H1 (cell line): ENCODE data around the gene TEKT5. TPM values are rescaled to one million over a fixed set of nuclear protein-coding genes. Genes with fewer than 3 reads are reported as not detected.
A peak's percentile ranks its signal among the peaks of the same experiment; 100 is the strongest.

Experiments
- CTCF ChIA-PET: fragments of 300-600 bp; sonication (Branson Sonifier 250); formaldehyde crosslinking; loops from one replicate; lab custom pipeline; 2021; ENCODE audit not compliant: partially characterized antibody; lab: Charles Lee
- POLR2A ChIA-PET: fragments of 300-600 bp; sonication (Branson Sonifier 250); formaldehyde crosslinking; loops from one replicate; lab custom pipeline; 2021; ENCODE audit warnings: inconsistent platforms; ENCODE audit not compliant: partially characterized antibody; lab: Charles Lee
- DNase-seq, 2 experiments: peaks; one replicate each; pipeline versions ENCODE4 v3.0.0 to v3.0.0-alpha.2; 2010 to 2022; ENCODE audit warnings: low spot score in 2 of 2, low read depth in 1 of 2, mixed read lengths in 1 of 2
- FAIRE-seq: peaks from 2 replicates; lab custom pipeline; 2011; peaks lifted over from hg19 to GRCh38; lab: Jason Lieb, UNC
- H2AFZ ChIP-seq: 2 replicates; pipeline ENCODE4 v1.8.1; 2012; ENCODE audit warnings: low read length, inconsistent platforms
- H2AK5ac ChIP-seq: 2 replicates; pipeline ENCODE4 v1.6.1; 2013; ENCODE audit warnings: low read depth, low read length
- H2BK120ac ChIP-seq: replicated peaks from 2 replicates; pipeline ENCODE3; 2013; ENCODE audit warnings: low read depth, low read length, inconsistent platforms
- H2BK12ac ChIP-seq: 2 replicates; pipeline ENCODE4 v1.6.1; 2013; ENCODE audit warnings: low read depth, low read length
- H2BK15ac ChIP-seq: 2 replicates; pipeline ENCODE4 v1.6.1; 2013; ENCODE audit warnings: low read length
- H2BK20ac ChIP-seq: 2 replicates; pipeline ENCODE4 v1.6.1; 2013; ENCODE audit warnings: low read length
- H2BK5ac ChIP-seq: 2 replicates; pipeline ENCODE4 v1.6.1; 2013; ENCODE audit warnings: low read depth, low read length
- H3K14ac ChIP-seq: 2 replicates; pipeline ENCODE4 v1.6.1; 2013; ENCODE audit warnings: inconsistent platforms; ENCODE audit not compliant: insufficient read length
- H3K18ac ChIP-seq: 2 replicates; pipeline ENCODE4 v1.6.1; 2013; ENCODE audit warnings: low read length; ENCODE audit errors: extremely low read depth
- H3K23ac ChIP-seq: 2 replicates; pipeline ENCODE4 v1.6.1; 2013; ENCODE audit warnings: inconsistent platforms; ENCODE audit not compliant: insufficient read length
- H3K23me2 ChIP-seq: 2 replicates; pipeline ENCODE4 v1.6.1; 2013; ENCODE audit warnings: low read depth, low read length
- H3K27ac ChIP-seq: 2 replicates; pipeline ENCODE4 v1.6.1; 2011; ENCODE audit warnings: low read depth, low read length, inconsistent platforms
- H3K27me3 ChIP-seq, 4 experiments: replicated peaks in 1 of 4; 1 replicate in 1 of 4; 2 replicates in 3 of 4; pipeline versions ENCODE4 v1.6.1 to v1.8.1; 2011 to 2013; ENCODE audit warnings: low read length in 3 of 4, mild to moderate bottlenecking in 3 of 4, inconsistent platforms in 2 of 4, mixed read lengths in 2 of 4, moderate library complexity in 1 of 4; ENCODE audit not compliant: control insufficient read depth in 3 of 4, insufficient read depth in 3 of 4; ENCODE audit errors: extremely low read depth in 1 of 4
- H3K36me3 ChIP-seq, 4 experiments: 2 replicates each; pipeline versions ENCODE4 v1.6.1 to v1.8.1; 2011 to 2013; ENCODE audit warnings: mild to moderate bottlenecking in 4 of 4, low read length in 3 of 4, moderate library complexity in 2 of 4, control low read depth in 1 of 4, inconsistent platforms in 1 of 4; ENCODE audit not compliant: insufficient read depth in 4 of 4, control insufficient read depth in 2 of 4
- H3K4ac ChIP-seq: replicated peaks from 2 replicates; pipeline ENCODE3; 2013; ENCODE audit warnings: low read length, low read depth, mixed read lengths, inconsistent platforms; ENCODE audit not compliant: insufficient read length
- H3K4me1 ChIP-seq, 4 experiments: replicated peaks in 1 of 4; 1 replicate in 1 of 4; 2 replicates in 3 of 4; pipeline versions ENCODE4 v1.6.1 to v1.8.1; 2011 to 2013; ENCODE audit warnings: low read length in 3 of 4, inconsistent platforms in 2 of 4, mixed read lengths in 1 of 4; ENCODE audit not compliant: insufficient read depth in 4 of 4, control insufficient read depth in 3 of 4
- H3K4me2 ChIP-seq, 2 experiments: 2 replicates each; pipeline versions ENCODE4 v1.6.1 to v1.8.1; 2011 to 2013; ENCODE audit warnings: low read depth in 2 of 2, low read length in 2 of 2, control low read depth in 1 of 2, inconsistent platforms in 1 of 2, mild to moderate bottlenecking in 1 of 2; ENCODE audit not compliant: insufficient read depth in 1 of 2
- H3K4me3 ChIP-seq, 4 experiments: fragments of 200-600, 300-600 bp in 1 of 4; sonication (generic), shearing (Covaris generic), sonication (Bioruptor Twin) in 1 of 4; 2 replicates each; pipeline versions ENCODE4 v1.5.1 to v1.8.1; 2011 to 2016; ENCODE audit warnings: low read length in 4 of 4, low read depth in 3 of 4, control low read depth in 2 of 4, inconsistent platforms in 2 of 4, mild to moderate bottlenecking in 2 of 4, mixed read lengths in 1 of 4, moderate library complexity in 1 of 4; ENCODE audit not compliant: insufficient read depth in 2 of 4; ENCODE audit errors: extremely low read depth in 1 of 4
- H3K56ac ChIP-seq: replicated peaks from 2 replicates; pipeline ENCODE3; 2013; ENCODE audit warnings: low read depth, mild to moderate bottlenecking, mixed read lengths, low read length, inconsistent platforms; ENCODE audit not compliant: insufficient read length
- H3K79me1 ChIP-seq: 2 replicates; pipeline ENCODE4 v1.6.1; 2013; ENCODE audit warnings: low read depth, low read length, control low read depth
- H3K79me2 ChIP-seq, 2 experiments: 2 replicates each; pipeline versions ENCODE4 v1.6.1 to v1.8.1; 2012 to 2013; ENCODE audit warnings: low read length in 2 of 2, mild to moderate bottlenecking in 2 of 2, inconsistent platforms in 1 of 2; ENCODE audit not compliant: insufficient read depth in 2 of 2, control insufficient read depth in 1 of 2
- H3K9ac ChIP-seq, 4 experiments: replicated peaks in 1 of 4; 1 replicate in 1 of 4; 2 replicates in 3 of 4; pipeline versions ENCODE4 v1.6.1 to v1.8.1; 2011 to 2013; ENCODE audit warnings: low read depth in 3 of 4, low read length in 3 of 4, control low read depth in 2 of 4, mild to moderate bottlenecking in 2 of 4, moderate library complexity in 2 of 4, inconsistent platforms in 1 of 4; ENCODE audit errors: extremely low read depth in 1 of 4
- H3K9me3 ChIP-seq, 2 experiments: 2 replicates each; pipeline versions ENCODE4 v1.6.1 to v1.8.1; 2012 to 2013; ENCODE audit warnings: mild to moderate bottlenecking in 2 of 2, moderate library complexity in 2 of 2, control low read depth in 1 of 2, inconsistent platforms in 1 of 2, low read depth in 1 of 2, low read length in 1 of 2, mixed read lengths in 1 of 2; ENCODE audit not compliant: insufficient read depth in 2 of 2
- H4K20me1 ChIP-seq, 2 experiments: replicated peaks in 1 of 2; 2 replicates each; pipeline versions ENCODE3 to v1.8.1; 2011 to 2013; ENCODE audit warnings: inconsistent platforms in 2 of 2, low read length in 2 of 2, mild to moderate bottlenecking in 1 of 2; ENCODE audit not compliant: insufficient read depth in 2 of 2, control insufficient read depth in 1 of 2
- H4K5ac ChIP-seq: 2 replicates; pipeline ENCODE4 v1.6.1; 2013; ENCODE audit warnings: low read length, low read depth, mixed read lengths, inconsistent platforms; ENCODE audit not compliant: insufficient read length
- H4K8ac ChIP-seq: 2 replicates; pipeline ENCODE4 v1.8.0; 2013; ENCODE audit warnings: mild to moderate bottlenecking, moderate library complexity, low read length, inconsistent platforms; ENCODE audit not compliant: insufficient read depth; ENCODE audit errors: extremely low read depth
- H4K91ac ChIP-seq: replicated peaks from 2 replicates; pipeline ENCODE3; 2013; ENCODE audit warnings: low read length, mixed read lengths, inconsistent platforms; ENCODE audit not compliant: insufficient read length
- BCL11A ChIP-seq, 2 experiments: IDR thresholded peaks; one replicate each; pipeline ENCODE4 v1.6.1; 2011; ENCODE audit warnings: low read depth in 2 of 2, low read length in 2 of 2, mild to moderate bottlenecking in 2 of 2
- E2F6 ChIP-seq: IDR thresholded peaks from 2 replicates; pipeline ENCODE4 v1.6.1; 2012; ENCODE audit warnings: inconsistent platforms
- FOSL1 ChIP-seq: IDR thresholded peaks from 2 replicates; pipeline ENCODE4 v1.6.1; 2011; ENCODE audit warnings: mild to moderate bottlenecking, low read depth, low read length, moderate library complexity; ENCODE audit not compliant: insufficient read depth
- HDAC6 ChIP-seq: IDR thresholded peaks from one replicate; pipeline ENCODE4 v1.7.1; 2012; ENCODE audit warnings: low read depth, mild to moderate bottlenecking, inconsistent platforms, low read length, moderate library complexity
- KDM4A ChIP-seq: IDR thresholded peaks from one replicate; pipeline ENCODE4 v1.7.1; 2012; ENCODE audit warnings: low read depth, mild to moderate bottlenecking, moderate library complexity, low read length, inconsistent platforms; ENCODE audit not compliant: severe bottlenecking
- POLR2AphosphoS5 ChIP-seq: IDR thresholded peaks from 2 replicates; pipeline ENCODE4 v1.6.1; 2011; ENCODE audit warnings: low read depth, low read length
- RNF2 ChIP-seq: fragments of 200-900, 300-1000 bp; sonication (generic); IDR thresholded peaks from 2 replicates; pipeline ENCODE4 v1.7.1; 2016; ENCODE audit warnings: borderline replicate concordance, low read depth, mild to moderate bottlenecking, antibody characterized with exemption, low read length; ENCODE audit not compliant: poor library complexity, severe bottlenecking; ENCODE audit errors: missing control alignments
- SP1 ChIP-seq: IDR thresholded peaks from 2 replicates; pipeline ENCODE4 v1.6.1; 2011; ENCODE audit warnings: low read depth, low read length
- SP2 ChIP-seq: IDR thresholded peaks from 2 replicates; pipeline ENCODE4 v1.6.1; 2012; ENCODE audit warnings: mild to moderate bottlenecking, low read length, inconsistent platforms
- SUZ12 ChIP-seq: fragments of 200-600 bp; sonication (generic); IDR thresholded peaks from 2 replicates; pipeline ENCODE4 v1.6.1; 2012; ENCODE audit warnings: mild to moderate bottlenecking, inconsistent platforms, low read length, moderate library complexity, mixed read lengths
- TAF1 ChIP-seq: IDR thresholded peaks from 2 replicates; pipeline ENCODE4 v1.6.1; 2011; ENCODE audit warnings: mild to moderate bottlenecking, low read depth, low read length
- WGBS, 2 experiments: shearing (Covaris generic) in 1 of 2; methylation state at CpG; one replicate each; pipeline versions ENCODE4 v1.1.6 to v1.1.7; 2013 to 2015; ENCODE audit warnings: low lambda C conversion rate in 2 of 2, mixed read lengths in 2 of 2, inconsistent platforms in 1 of 2, low coverage in 1 of 2, missing lambda C conversion rate in 1 of 2; ENCODE audit not compliant: insufficient replicate concordance in 2 of 2, insufficient coverage in 1 of 2, insufficient read length in 1 of 2; ENCODE audit errors: extremely low coverage in 1 of 2, missing lambda C conversion rate in 1 of 2; 5-methylcytosine and 5-hydroxymethylcytosine counted together
- polyA plus RNA-seq, 7 experiments: library from polyadenylated mRNA; depleted of rRNA in 3 of 7; stranded (reverse) in 5 of 7; unstranded in 2 of 7; fragments of >200 nt in 5 of 7; fragments of 200-250 nt in 2 of 7; gene quantifications; 1 replicate in 5 of 7; 2 replicates in 1 of 7; 4 replicates in 1 of 7; pipeline versions ENCODE4 v1.2.1 to v1.2.3, GENCODE V29; 2011 to 2013; ENCODE audit warnings: missing spikeins in 2 of 7, mixed read lengths in 2 of 7
- total RNA-seq: library from RNA; stranded (reverse); fragmentation: NEBNext Ultra II Directional; extraction: Animal tissue kit (Norgen Biotek cat#: 25700); gene quantifications from 2 replicates; pipeline ENCODE4 v1.2.1, GENCODE V29; 2021

Gene TEKT5
- total and polyA plus RNA-seq, 2 of the 8 experiments (the other 6 are each of a cell fraction or from before 2014, with no cell fraction given), result 0.95 TPM; not detected in 1

GRCh38 chr16:10660950-10661635, 33.6 kb downstream of the TEKT5 start:
- H3K23me2 ChIP-seq, result no peaks in the 10 kb centered on the region
- no peak overlapping the region for H2BK12ac ChIP-seq
- no peaks in the 10 kb centered on the region; a peak in 1 of 8 replicates for H3K36me3 ChIP-seq
- no peaks in the 10 kb centered on the region for H3K79me1 ChIP-seq
- no peak overlapping the region for H4K8ac ChIP-seq
- H3K4me1 ChIP-seq, result peaks cover 0 to 3% (median 2%) of the 10 kb centered on the region in 4 experiments; a peak in 3 of 7 replicates
- no peak overlapping the region for H2BK120ac ChIP-seq
- CTCF ChIA-PET, result interaction anchor here (0.8 to 1.0 kb wide), 2 partner anchors 16 to 17 kb away, joined by 3 read pairs; no protein-coding TSS in a partner anchor
- H3K9ac ChIP-seq, result no peak overlapping the region
- no peak for DNase-seq
- no peak overlapping the region for H2BK5ac ChIP-seq
- H3K4ac ChIP-seq, result no peak overlapping the region
- H4K5ac ChIP-seq, result no peak overlapping the region
- no peak for FAIRE-seq
- no peak overlapping the region for H3K4me3 ChIP-seq
- no peak overlapping the region for H3K18ac ChIP-seq
- H3K56ac ChIP-seq, result no peak overlapping the region
- peaks cover 6 to 7% of the 10 kb centered on the region in 2 experiments; a peak in 3 of 4 replicates for H3K9me3 ChIP-seq
- H3K23ac ChIP-seq, result no peak overlapping the region
- no peak overlapping the region for H2AFZ ChIP-seq
- no peaks in the 10 kb centered on the region for H4K20me1 ChIP-seq
- WGBS, 2 experiments, result 87% methylated on average over 8 of the region's 8 CpGs; no CpG with 5 or more reads in 1 of the 2 experiments
- no peak overlapping the region for H2BK20ac ChIP-seq
- 0 out of 2 replicates have a peak overlapping the region, but pooled peaks have one; percentile 3 for H2AK5ac ChIP-seq
- no peak overlapping the region for H4K91ac ChIP-seq
- H3K14ac ChIP-seq, result no peak overlapping the region
- peak overlapping the region in 1 of 2 experiments; percentile 21; a peak in 1 of 4 replicates for H3K4me2 ChIP-seq
- POLR2A ChIA-PET, result interaction anchor here (0.6 to 0.7 kb wide), 2 partner anchors 9 to 87 kb away, joined by 3 read pairs; no protein-coding TSS in a partner anchor
- H3K27me3 ChIP-seq, result no peaks in the 10 kb centered on the region
- H2BK15ac ChIP-seq, result 0 out of 2 replicates have a peak overlapping the region, but pooled peaks have one; percentile 46
- H3K27ac ChIP-seq, result no peak overlapping the region
- H3K79me2 ChIP-seq, result no peaks in the 10 kb centered on the region
- no peak for TF ChIP-seq SP1
- no peak for TF ChIP-seq POLR2AphosphoS5
- no peak for TF ChIP-seq BCL11A (IDR thresholded peaks at IDR 0.05; ENCODE audit: low read depth in 2 of 2, low read length in 2 of 2)
- TF ChIP-seq RNF2, result no peak
- no peak for TF ChIP-seq SUZ12
- no peak for TF ChIP-seq TAF1
- TF ChIP-seq SP2, result no peak
- TF ChIP-seq KDM4A, result no peak
- TF ChIP-seq FOSL1, result no peak
- no peak for TF ChIP-seq HDAC6
- TF ChIP-seq E2F6, result no peak
